DMS79 (cell line): Measurements from ENCODE around the gene FNDC3A.
"Not testable (repeated sequence)": the region's sequence is repeated elsewhere in the genome, so short reads cannot be mapped to it uniquely, and the experiment has no call there.

Source experiments
- DNase-seq: peaks from one replicate; lab custom pipeline; 2025; lab: John Stamatoyannopoulos, UW

FNDC3A gene

DNA sequence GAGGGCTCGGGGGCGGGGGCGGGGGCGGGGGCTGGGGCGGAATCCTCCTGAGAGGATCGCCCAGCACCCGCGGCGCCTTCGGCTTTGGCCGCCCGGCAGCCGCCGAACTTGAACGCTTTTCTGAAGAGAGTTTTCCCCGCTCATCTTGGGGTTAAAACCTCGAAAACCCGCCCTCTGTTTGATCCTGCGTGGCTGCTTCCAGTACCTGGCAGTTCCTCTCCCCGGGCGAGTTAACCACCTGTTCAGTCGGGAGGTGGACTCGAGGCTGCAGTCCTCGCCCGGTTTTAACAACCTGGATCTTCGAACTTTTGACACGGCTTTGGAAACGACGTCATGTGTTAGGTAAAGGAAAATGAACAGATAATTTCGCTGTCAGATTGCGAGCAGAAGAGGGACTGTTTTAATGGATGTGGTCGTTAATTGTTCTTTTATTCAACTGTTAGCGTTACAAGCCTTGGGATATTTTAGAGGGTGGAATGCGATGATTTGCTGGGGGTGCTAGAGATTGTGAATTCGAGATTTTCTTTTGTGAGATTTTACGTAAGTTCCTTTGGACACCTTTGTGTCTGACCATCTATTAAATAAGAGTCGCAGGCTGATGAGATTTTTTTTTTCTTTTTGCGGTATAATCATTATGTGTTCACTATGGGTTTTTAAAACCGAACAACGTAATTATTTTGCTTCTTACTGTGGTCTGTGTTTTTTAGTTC lies 1.0 kb downstream of the FNDC3A start:
- DNase-seq: no peak

DNA sequence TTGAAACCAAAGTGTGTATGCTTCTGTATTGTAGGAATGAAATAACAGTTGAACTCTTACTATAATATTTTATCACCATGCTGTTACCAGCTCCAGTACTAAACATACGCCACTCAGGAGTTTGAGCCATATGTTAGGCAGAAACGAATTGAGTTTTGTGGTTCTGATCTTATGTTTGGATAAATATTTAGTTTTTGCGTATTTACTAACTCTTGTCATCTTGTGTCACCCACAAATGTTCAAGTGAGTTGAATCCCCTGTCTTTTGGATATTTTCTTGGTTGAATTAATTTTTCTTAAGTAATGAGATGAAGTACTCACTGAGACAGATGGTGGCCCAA lies 1.5 kb downstream of the FNDC3A start:
- no peak for DNase-seq

DNA sequence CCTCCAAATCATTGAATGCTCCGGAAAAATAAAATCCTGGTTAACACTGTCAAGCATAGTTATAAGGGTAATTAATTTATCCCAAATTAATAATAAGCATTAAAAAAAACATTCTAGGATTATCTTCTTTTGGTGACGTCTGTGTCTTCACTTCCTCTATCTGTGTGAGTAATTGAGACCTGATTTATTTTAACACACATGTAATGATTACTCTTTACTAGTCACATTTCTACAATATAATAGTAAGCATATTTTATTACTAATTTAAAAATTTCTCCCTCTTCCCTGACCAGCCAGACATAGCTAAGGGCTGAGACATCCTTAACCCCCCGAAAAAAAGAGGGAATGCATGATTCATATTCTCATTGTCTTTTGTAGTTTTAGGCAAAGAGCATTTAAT lies 2.3 kb downstream of the FNDC3A start:
- DNase-seq: no peak

GRCh38 chr13:48978942-48979601 lies 3.4 kb downstream of the FNDC3A start:
- no peak for DNase-seq

- no peak for DNase-seq
These were observed 4.2 kb downstream of the FNDC3A start for GRCh38 chr13:48979892-48980291.

- DNase-seq: no peak
These were observed 7.6 kb downstream of the FNDC3A start for GRCh38 chr13:48983331-48983730.

GRCh38 chr13:48985756-48986155 lies 10.0 kb downstream of the FNDC3A start:
- no peak for DNase-seq

DNA sequence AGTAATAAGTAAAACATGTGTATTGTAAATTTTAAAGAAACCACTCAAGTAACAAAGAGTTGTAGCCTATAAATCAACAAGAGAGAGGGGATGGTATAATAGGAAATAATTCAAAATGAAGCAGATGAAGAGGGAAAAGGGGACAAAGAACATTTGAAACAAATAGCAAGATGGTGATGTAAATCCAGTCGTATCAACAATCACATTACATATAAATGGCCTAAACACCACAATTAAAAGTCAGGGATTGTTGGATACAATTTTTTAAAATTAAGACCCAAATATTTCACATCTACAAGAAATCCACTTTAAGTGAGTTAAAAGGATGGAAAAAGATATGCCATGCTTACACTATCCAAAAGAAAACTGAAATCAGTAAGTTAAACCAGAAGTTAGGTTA lies 15.2 kb downstream of the FNDC3A start:
- no peak for DNase-seq

GRCh38 chr13:48993150-48993549 lies 17.4 kb downstream of the FNDC3A start:
- DNase-seq: no peak

- no peak for DNase-seq
These were observed 19.0 kb downstream of the FNDC3A start for GRCh38 chr13:48994706-48995105.

GRCh38 chr13:48998641-48999292 lies 23.1 kb downstream of the FNDC3A start:
- no peak for DNase-seq

DNA sequence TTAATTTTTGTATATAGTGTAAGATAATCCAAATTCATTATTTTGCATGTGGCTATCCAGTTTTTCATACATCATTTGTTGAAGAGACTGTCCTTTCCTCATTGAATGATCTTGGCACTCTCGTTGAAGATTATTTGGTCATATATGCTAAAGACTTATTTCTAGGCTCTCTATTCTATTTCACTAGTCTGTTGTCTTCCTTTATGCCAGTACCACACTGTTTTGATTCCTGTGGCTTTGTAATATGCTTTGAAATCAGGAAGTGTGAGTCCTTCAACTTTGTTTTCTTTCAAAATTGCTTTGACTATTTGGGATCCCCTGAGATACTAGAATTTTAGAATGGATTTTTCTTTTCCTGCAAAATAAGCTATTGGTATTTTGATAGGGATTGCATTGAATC lies 24.5 kb downstream of the FNDC3A start:
- DNase-seq: no peak

GRCh38 chr13:49018986-49019635 lies 43.4 kb downstream of the FNDC3A start:
- not testable (repeated sequence) for DNase-seq

- no peak for DNase-seq
These were observed 44.6 kb downstream of the FNDC3A start for GRCh38 chr13:49020328-49020727.

- DNase-seq: no peak
These were observed 45.3 kb downstream of the FNDC3A start for GRCh38 chr13:49020940-49021553.

- no peak for DNase-seq
These were observed 46.2 kb downstream of the FNDC3A start for GRCh38 chr13:49021953-49022352.

GRCh38 chr13:49022472-49023144 lies 46.9 kb downstream of the FNDC3A start:
- DNase-seq: no peak

DNA sequence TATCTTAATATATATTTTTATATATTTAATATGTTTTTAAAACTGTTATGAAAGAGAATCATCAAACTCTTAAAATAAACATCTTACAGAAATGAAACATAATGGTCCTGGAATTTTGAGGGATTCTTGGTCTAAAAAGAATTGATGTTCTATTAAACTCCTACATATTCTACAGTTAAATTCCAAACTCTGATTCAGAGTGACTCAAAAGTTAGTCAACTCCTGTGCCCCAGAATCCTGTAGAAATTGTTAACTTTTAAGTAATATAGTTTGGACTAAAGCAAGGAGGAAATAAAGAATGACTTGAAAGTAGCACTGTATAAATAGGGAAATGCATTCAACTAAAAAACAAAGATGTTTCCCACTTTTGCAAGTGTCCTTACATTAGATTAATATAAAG lies 47.7 kb downstream of the FNDC3A start:
- DNase-seq: no peak

GRCh38 chr13:49026851-49027250 lies 51.1 kb downstream of the FNDC3A start:
- DNase-seq: no peak

DNA sequence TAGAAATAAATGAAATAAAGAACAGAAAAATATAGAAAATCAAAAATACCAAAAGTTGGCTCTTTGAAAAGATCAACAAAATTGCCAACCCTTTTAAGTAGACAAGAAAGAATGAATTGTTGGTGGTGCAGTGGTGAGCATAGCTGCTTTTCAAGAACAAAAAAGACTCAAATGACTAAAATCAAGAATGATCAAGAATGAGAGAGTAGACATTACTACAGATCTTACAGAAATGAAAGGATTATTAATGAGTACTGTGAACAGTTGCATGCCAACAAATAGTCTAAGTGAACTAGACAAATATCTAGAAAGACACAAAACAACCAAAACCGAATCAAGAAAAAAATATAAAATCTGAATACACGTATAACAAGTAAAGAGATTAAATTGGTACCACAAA lies 53.9 kb downstream of the FNDC3A start:
- DNase-seq: no peak

GRCh38 chr13:49030213-49030612 lies 54.5 kb downstream of the FNDC3A start:
- DNase-seq: no peak

- DNase-seq: no peak
These were observed 65.2 kb downstream of the FNDC3A start for GRCh38 chr13:49040872-49041271.
